Uterus (tissue), 4 donors: ENCODE measurements around the gene TSKS. TPM values are rescaled to one million over a fixed set of nuclear protein-coding genes. Genes with fewer than 3 reads are reported as not detected.

Source experiments
- DNase-seq, 2 donors: peaks; one replicate each; pipeline ENCODE4 v3.0.0-alpha.2; 2019 to 2020
- H3K27ac ChIP-seq, 2 donors: fragments of 200-600 bp; sonication (generic); 1 replicate in 1 of 2; 2 replicates in 1 of 2; pipeline ENCODE4 v1.5.1; 2016 to 2018
- H3K27me3 ChIP-seq, 2 donors: fragments of 200-600 bp; sonication (generic); one replicate each; pipeline ENCODE4 v1.5.1; 2018 to 2019; ENCODE audit warnings: control low read depth in 1 of 2
- H3K36me3 ChIP-seq, 2 donors: fragments of 200-600 bp; sonication (generic); one replicate each; pipeline ENCODE4 v1.5.1; 2019; ENCODE audit warnings: control low read depth in 1 of 2
- H3K4me1 ChIP-seq, 2 donors: fragments of 200-600 bp; sonication (generic); one replicate each; pipeline ENCODE4 v1.5.1; 2018 to 2019; ENCODE audit warnings: control low read depth in 1 of 2
- H3K4me3 ChIP-seq, 2 donors: fragments of 200-600 bp; sonication (generic); 1 replicate in 1 of 2; 2 replicates in 1 of 2; pipeline ENCODE4 v1.5.1; 2018 to 2019; ENCODE audit warnings: mild to moderate bottlenecking in 1 of 2
- H3K9me3 ChIP-seq, 2 donors: fragments of 200-600 bp; sonication (generic); one replicate each; pipeline ENCODE4 v1.5.1; 2019; ENCODE audit warnings: control low read depth in 1 of 2
- CTCF ChIP-seq, 4 experiments: fragments of 200-600 bp in 2 of 4; fragments of 450-650 bp in 2 of 4; sonication (generic) in 2 of 4; IDR thresholded peaks; one replicate each; pipeline ENCODE4 v1.5.1; 2016 to 2019; ENCODE audit warnings: antibody characterized with exemption in 4 of 4, mild to moderate bottlenecking in 2 of 4, moderate library complexity in 1 of 4
- POLR2A ChIP-seq, 2 donors: fragments of 450-650 bp; IDR thresholded peaks; one replicate each; pipeline ENCODE4 v1.6.1; 2016; ENCODE audit warnings: antibody characterized with exemption in 2 of 2, mild to moderate bottlenecking in 1 of 2, moderate library complexity in 1 of 2
- intact Hi-C: fragments of 100-400 bp; cut with DNase I; formaldehyde crosslinking; loops from one replicate; pipeline ENCODE4 v1.15.1; 2023; ENCODE audit warnings: low total_unique reads
- total RNA-seq, 4 donors: library from RNA; depleted of rRNA in 3 of 4; stranded (reverse); fragments of >200 nt in 3 of 4; gene quantifications; one replicate each; pipeline versions ENCODE4 v1.1.0 to v1.2.4, GENCODE V29; 2014 to 2023
- donor health status: DM: yes; HTN: yes; CAD: no.

TSKS gene
- total RNA-seq, 4 donors from 2014 or later, result 0.28 to 1.9 TPM; not detected in 2

DNA sequence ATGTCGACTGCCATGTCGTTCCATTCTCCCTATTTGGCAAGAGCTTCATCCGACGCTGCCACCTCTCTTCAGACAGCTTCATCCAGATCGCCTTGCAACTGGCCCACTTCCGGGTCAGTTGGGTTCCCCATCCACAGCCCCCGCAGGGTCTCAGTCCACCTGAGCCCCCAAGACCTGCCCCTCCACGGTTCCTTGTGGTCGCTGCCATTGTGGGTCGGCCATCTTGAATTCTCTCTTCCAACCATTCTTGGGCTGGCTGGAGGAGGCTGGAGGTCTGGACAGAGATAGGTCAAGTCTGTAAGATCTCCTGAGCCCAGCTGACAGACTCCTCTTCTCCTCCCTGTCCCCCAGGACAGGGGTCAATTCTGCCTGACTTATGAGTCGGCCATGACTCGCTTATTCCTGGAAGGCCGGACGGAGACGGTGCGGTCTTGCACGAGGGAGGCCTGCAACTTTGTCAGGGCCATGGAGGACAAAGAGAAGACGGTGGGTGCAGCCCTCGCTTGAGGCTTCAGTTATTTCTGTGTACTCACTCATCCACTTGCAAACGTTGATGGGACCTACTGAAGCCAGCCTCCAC lies 52.6 kb downstream of the TSKS start:
- H3K4me3 ChIP-seq, result no peak overlapping the region
- H3K9me3 ChIP-seq, result no peaks in the 10 kb centered on the region
- TF ChIP-seq CTCF (IDR thresholded peaks at IDR 0.05), result no peak
- TF ChIP-seq POLR2A (IDR thresholded peaks at IDR 0.05), result no peak

GRCh38 chr19:49705919-49706318 lies 57.2 kb downstream of the TSKS start:
- intact Hi-C loops, result no loop called here
- Histone ChIP-seq H3K27me3 (no peaks in the 10 kb centered on the region), H3K4me1 (no peaks in the 10 kb centered on the region), H3K4me3 (no peak overlapping the region), H3K27ac (no peak overlapping the region), H3K9me3 (no peaks in the 10 kb centered on the region), H3K36me3 (no peaks in the 10 kb centered on the region)
- DNase-seq, result no peak
- no peak for TF ChIP-seq POLR2A (IDR thresholded peaks at IDR 0.05)

More for the DNA sequence above, 52.6 kb downstream of the TSKS start:
- no peak for DNase-seq
- intact Hi-C loops, result no loop called here
- H3K4me1 ChIP-seq, result no peaks in the 10 kb centered on the region
- H3K27ac ChIP-seq, result no peak overlapping the region
- H3K27me3 ChIP-seq, result no peaks in the 10 kb centered on the region
- H3K36me3 ChIP-seq, result no peaks in the 10 kb centered on the region

- TF ChIP-seq CTCF (IDR thresholded peaks at IDR 0.05) (no peak), POLR2A (IDR thresholded peaks at IDR 0.05) (no peak)
- Histone ChIP-seq H3K4me1 (no peaks in the 10 kb centered on the region), H3K27ac (no peak overlapping the region), H3K36me3 (no peaks in the 10 kb centered on the region), H3K9me3 (no peaks in the 10 kb centered on the region), H3K4me3 (no peak overlapping the region), H3K27me3 (no peaks in the 10 kb centered on the region)
- DNase-seq, result no peak
- intact Hi-C loops, result no loop called here
These were observed 58.0 kb downstream of the TSKS start for GRCh38 chr19:49704888-49705642.

DNA sequence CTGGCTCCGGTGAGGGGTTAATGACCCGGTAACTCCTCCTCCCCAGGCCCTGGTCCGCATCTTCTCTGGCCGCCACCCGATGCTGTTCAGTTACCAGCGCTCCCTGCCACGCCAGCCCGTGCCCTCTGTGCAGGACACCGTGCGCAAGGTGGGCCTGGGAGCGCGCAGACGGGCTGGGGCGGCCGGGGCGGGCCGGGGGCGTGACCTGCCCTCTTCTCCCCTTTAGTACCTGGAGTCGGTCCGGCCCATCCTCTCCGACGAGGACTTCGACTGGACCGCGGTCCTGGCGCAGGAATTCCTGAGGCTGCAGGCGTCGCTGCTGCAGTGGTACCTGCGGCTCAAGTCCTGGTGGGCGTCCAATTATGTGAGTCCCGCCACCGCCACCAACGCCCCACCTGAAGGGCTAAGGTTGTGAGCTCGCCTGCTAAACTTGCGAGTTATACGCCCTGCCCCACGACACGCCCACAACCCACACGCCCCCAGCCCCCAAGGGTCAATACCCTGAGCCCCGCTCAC lies 61.8 kb downstream of the TSKS start:
- no peak overlapping the region for H3K27ac ChIP-seq
- TF ChIP-seq CTCF (IDR thresholded peaks at IDR 0.05) (no peak), POLR2A (IDR thresholded peaks at IDR 0.05) (no peak)
- H3K4me3 ChIP-seq, result no peak overlapping the region
- intact Hi-C loops, result no loop called here
- no peaks in the 10 kb centered on the region for H3K9me3 ChIP-seq
- no peaks in the 10 kb centered on the region for H3K4me1 ChIP-seq
- DNase-seq, result no peak
- H3K36me3 ChIP-seq, result no peaks in the 10 kb centered on the region
- H3K27me3 ChIP-seq, result no peaks in the 10 kb centered on the region

- DNase-seq, result no peak
- Histone ChIP-seq H3K27me3 (no peaks in the 10 kb centered on the region), H3K4me3 (no peak overlapping the region), H3K36me3 (no peaks in the 10 kb centered on the region), H3K4me1 (no peaks in the 10 kb centered on the region), H3K27ac (no peak overlapping the region), H3K9me3 (no peaks in the 10 kb centered on the region)
- intact Hi-C loops, result no loop called here
- TF ChIP-seq POLR2A (IDR thresholded peaks at IDR 0.05) (no peak), CTCF (IDR thresholded peaks at IDR 0.05) (no peak)
These were observed 62.5 kb downstream of the TSKS start for GRCh38 chr19:49700563-49700962.
